22Rv1 (cell line): ENCODE data around the gene COL18A1.

Experiments
- H3K27ac ChIP-seq: fragments of 450-650 bp; 2 replicates; pipeline ENCODE4 v1.5.1; 2017
- ZFX ChIP-seq: fragments of 450-650 bp; IDR thresholded peaks from 2 replicates; pipeline ENCODE4 v1.6.1; 2017; ENCODE audit warnings: antibody characterized with exemption, borderline replicate concordance
- TF ChIP-seq, protein P1 (sequence below): fragments of 450-650 bp; IDR thresholded peaks from 2 replicates; pipeline ENCODE4 v1.5.1; 2017; ENCODE audit warnings: mild to moderate bottlenecking

COL18A1 gene

DNA sequence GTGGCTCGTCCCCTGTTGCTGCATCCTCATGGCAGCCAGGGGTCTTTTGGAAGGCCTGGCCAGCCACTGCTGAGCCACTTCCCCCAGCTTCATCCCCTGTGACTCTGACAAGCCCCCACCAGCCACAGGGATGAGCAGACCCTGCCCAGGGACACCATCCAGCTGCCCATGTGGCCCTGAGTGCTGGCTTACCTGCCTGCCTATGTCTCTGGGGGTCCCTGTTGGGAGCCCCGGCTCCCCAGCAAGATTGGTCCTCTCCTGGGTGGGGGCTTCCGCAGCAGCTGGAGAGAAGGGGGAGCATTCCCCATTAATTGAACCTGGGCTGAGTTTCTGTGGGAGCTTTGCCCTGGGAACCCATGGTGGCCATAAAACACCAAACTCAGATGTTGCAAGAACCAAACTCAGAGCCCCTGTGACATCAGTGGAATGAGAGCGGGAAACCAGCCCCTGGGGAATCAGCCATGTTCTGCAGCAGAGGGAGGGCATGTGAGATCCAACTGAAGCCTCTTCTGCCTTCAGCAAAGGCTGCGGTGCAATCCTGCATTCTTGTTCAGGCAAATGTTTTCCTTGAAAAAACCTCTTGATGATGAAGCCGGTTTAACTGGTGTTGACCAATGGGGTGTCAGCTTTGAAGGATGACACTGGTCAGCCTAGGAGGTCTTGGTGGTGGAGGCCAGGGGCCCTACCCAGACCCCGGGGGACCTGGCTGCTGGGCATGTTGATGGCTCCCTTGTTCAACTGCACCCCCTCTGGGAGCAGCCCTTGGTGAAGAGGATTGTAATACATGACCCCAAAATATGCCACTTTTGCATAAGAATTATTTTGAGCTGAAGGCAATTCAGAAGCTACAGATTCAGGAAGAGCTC is 28.3 kb upstream of the COL18A1 start:
- TF ChIP-seq, protein P1, sequence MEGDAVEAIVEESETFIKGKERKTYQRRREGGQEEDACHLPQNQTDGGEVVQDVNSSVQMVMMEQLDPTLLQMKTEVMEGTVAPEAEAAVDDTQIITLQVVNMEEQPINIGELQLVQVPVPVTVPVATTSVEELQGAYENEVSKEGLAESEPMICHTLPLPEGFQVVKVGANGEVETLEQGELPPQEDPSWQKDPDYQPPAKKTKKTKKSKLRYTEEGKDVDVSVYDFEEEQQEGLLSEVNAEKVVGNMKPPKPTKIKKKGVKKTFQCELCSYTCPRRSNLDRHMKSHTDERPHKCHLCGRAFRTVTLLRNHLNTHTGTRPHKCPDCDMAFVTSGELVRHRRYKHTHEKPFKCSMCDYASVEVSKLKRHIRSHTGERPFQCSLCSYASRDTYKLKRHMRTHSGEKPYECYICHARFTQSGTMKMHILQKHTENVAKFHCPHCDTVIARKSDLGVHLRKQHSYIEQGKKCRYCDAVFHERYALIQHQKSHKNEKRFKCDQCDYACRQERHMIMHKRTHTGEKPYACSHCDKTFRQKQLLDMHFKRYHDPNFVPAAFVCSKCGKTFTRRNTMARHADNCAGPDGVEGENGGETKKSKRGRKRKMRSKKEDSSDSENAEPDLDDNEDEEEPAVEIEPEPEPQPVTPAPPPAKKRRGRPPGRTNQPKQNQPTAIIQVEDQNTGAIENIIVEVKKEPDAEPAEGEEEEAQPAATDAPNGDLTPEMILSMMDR, result no peak
- no peak for TF ChIP-seq ZFX
- H3K27ac ChIP-seq, result no peak overlapping the region

DNA sequence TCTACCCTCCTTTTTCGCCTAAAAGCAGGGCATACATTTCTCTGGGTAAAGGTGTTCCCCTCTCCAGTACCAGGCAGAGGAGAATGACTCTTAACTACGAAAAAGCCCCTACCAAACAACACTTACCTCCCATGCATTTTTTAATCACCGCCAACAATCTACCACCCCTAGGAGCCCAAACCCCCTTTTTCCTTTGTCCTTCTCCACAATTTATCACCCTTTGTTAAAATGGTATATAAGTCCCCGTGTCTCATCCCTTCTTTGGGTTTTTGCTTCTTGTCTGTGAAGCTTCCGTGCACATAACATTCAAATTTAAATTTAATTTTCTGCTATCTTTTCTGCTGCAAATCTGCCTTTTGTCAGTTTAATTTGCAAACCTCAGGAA is 27.6 kb upstream of the COL18A1 start:
- no peak overlapping the region for H3K27ac ChIP-seq

DNA sequence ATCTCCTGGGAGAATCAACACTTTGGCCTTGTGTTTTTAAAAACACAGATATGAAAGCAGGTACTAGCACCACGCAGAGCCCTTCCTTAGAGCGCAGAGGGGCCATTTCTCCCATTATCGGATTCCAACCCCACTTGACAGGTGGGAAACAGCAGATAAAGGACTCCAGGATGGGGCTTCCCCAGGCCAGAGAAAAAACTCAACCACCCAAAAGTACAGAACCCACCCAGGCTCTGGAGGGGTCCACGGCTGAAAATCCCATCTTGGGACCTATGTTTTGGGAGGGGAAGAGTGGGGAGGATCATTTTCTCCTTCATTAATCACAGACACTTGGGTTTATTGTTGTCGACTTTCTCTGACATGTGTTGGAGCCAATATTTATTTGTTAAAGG is 27.1 kb upstream of the COL18A1 start:
- no peak overlapping the region for H3K27ac ChIP-seq
- TF ChIP-seq, protein P1, result no peak
- TF ChIP-seq ZFX, result no peak

More for the DNA sequence above, 27.6 kb upstream of the COL18A1 start:
- TF ChIP-seq ZFX, result no peak
- TF ChIP-seq, protein P1, result no peak

DNA sequence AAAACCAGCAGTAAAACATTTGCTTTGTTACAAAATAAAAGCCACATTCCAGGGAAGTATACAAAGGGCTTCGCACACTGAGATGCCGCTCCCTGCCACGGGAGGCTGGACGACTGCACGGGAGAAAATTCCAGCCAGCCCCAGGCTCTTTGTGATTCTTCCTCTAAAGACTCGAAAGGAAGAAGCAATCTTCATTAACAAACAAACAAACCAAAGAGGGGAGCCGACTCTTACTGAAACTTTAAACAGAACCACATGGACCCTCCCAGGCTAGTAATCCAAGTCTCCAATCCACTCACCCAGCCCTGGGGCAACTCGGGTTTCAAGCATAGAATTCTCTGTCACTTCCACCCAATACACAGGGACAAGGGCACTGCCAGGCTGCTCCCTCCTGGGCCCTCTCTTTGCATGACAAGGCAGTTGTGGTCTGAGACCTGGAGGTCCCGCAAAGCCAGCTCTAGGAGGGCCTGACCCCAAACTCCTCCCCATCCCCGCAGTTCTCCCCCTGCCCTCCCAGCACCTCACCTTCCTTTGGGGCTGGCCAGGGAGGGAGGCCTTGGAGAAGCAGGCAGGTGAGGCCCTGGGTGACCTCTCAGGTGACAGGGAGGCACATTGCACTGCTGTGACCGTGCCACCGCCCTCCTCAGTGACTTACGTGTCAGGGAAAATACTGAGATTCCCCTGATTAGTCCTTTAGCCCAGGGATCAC is 26.6 kb upstream of the COL18A1 start:
- no peak for TF ChIP-seq ZFX
- TF ChIP-seq, protein P1, result no peak
- H3K27ac ChIP-seq, result no peak overlapping the region

DNA sequence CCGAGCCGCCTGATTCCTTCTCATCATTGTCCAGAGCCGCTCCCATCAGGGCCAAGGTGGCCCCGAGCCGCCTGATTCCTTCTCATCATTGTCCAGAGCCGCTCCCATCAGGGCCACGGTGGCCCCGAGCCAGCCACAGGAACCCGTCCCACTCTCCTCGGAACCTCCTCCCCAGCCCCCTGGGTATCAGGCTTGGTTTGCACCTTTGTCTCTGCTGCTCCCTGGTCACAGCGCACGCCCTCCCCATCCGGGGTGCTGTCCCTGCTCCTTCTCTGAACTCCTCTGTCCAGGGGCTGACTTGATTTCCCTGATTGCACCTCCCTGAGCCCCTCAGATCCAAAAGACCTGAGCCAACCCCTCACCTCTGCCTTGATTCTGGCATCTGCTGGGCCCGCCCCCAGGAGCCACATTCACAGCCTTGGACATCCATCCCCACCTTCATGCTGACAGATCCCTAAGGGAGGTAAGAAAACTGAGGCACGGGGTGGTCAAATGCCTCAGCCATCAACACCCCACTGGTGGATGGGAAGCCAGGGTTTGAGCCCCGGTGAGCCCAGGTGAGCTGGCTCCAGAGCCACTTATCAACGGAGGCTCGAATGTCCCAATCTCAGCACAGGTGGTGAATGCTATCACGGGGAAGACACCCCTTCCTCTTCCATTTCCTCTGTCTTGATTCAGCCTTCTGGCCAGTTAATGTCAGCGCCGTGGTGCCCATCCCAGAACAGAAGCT is 25.6 kb upstream of the COL18A1 start:
- no peak overlapping the region for H3K27ac ChIP-seq
- TF ChIP-seq ZFX, result no peak
- TF ChIP-seq, protein P1, result no peak

DNA sequence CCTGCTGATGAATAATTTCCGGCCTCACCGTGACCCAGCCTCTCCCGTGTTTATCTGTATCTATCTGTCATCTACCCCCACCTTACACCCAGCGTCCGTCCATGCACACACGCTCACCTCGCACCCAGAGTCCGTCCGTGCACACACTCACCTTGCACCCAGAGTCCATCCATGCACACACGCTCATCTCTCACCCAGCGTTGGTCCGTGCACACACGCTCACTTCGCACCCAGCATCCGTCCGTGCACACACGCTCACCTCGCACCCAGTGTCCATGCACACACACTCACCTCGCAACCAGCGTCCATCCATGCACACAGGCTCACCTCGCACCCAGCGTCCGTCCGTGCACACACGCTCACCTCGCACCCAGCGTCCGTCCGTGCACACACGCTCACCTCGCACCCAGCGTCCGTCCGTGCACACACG is 25.0 kb upstream of the COL18A1 start:
- no peak for TF ChIP-seq ZFX
- TF ChIP-seq, protein P1, result no peak
- no peak overlapping the region for H3K27ac ChIP-seq
